Fibroblast of skin of abdomen (primary cell): ENCODE measurements around the gene HSD3B7. TPM values are rescaled to one million over a fixed set of nuclear protein-coding genes. Genes with fewer than 3 reads are reported as not detected.
"Not testable (repeated sequence)": the region's sequence is repeated elsewhere in the genome, so short reads cannot be mapped to it uniquely, and the experiment has no call there.

Experiments used
- DNase-seq: peaks from one replicate; pipeline ENCODE4 v3.0.0-alpha.2; 2013
- polyA plus RNA-seq, 2 experiments: library from polyadenylated mRNA; unstranded; fragments of 120-200 nt; gene quantifications; one replicate each; pipeline ENCODE4 v1.2.1, GENCODE V29; 2013; ENCODE audit not compliant: insufficient read length in 2 of 2

The HSD3B7 gene
- 8.7 TPM for polyA plus RNA-seq (2013, experiment 1 of 2; ENCODE audit: insufficient read length)
- 9.3 TPM for polyA plus RNA-seq (2013, experiment 2 of 2; ENCODE audit: insufficient read length)

DNA sequence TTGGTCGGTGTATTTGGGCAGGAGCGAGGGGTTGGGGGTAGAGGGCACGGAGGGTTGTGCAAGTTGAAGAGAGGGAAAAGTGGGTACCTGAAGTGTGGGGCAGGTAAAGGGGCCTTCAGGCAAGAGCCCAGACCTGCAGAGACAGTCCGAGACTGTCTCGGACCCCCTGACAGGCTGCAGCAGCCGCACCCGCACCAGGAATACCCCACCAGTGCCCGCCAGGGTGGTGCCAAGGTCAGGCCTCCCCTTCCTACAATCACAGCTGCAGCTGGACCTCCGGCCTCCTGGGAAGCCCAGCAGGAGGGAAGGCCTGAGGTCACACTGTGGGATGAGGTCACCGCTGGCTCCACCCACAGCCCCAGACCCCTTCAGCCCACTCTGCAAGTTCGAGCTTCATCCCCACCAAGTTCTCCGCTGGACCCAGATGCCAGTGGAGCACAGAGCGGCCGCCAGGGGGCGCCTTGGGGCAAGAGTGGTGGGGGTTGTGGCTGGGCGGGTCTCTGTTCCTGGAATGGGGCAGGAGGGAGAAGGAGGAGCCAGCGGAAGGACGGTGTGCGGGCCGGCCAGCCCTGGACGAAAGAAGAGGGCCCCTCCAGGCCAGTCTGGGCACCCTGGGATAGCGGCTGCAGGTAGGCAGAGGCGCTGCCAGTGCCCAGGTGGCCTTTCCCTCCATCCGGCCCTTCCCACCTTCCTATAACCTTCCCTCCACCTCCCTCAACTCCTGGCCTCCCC is at the start of gene HSD3B7:
Gene HSD3B7, plus strand, starts transcription at position 539 of the 732 bp plus-strand sequence. CDS start 452 bp downstream, outside the sequence.
- DNase-seq, result peak; percentile 76

DNA sequence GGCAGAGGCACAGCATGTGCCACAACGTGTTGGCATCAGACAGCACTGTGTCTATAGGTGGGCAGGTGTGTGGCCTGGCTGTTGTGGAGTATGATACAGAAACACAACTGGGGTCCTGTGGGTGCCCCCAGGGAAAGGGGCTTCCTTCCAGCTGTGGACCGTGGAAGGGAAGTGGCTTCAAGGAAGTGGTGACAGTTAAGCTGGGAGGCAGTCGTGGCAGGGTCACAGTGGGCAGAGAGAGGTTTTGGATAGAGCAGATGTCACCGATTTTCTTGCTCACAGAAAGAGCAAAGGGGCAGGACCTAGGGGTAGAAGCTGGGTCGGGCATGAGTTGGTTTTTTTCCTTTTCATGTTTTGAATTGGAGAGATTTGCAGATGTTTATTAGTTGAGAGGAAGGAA is 47.3 kb upstream of the HSD3B7 start:
- no peak for DNase-seq

DNA sequence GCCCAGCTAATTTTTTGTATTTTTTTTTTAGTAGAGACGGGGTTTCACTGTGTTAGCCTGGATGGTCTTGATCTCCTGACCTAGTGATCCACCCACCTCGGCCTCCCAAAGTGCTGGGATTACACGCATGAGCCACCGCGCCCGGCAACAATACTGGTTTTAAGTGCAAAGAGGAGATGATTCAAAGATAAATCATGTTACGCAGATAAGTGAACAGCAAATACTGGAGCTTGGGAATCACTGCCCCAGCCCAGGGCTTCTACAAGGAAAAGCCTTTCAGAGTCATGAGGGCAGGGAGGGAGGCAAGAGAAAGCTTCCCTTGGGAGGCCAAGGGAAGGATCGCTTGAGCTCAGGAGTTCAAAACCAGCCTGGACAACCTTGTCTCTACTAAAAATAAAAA is 45.4 kb upstream of the HSD3B7 start:
- DNase-seq, result not testable (repeated sequence)

DNA sequence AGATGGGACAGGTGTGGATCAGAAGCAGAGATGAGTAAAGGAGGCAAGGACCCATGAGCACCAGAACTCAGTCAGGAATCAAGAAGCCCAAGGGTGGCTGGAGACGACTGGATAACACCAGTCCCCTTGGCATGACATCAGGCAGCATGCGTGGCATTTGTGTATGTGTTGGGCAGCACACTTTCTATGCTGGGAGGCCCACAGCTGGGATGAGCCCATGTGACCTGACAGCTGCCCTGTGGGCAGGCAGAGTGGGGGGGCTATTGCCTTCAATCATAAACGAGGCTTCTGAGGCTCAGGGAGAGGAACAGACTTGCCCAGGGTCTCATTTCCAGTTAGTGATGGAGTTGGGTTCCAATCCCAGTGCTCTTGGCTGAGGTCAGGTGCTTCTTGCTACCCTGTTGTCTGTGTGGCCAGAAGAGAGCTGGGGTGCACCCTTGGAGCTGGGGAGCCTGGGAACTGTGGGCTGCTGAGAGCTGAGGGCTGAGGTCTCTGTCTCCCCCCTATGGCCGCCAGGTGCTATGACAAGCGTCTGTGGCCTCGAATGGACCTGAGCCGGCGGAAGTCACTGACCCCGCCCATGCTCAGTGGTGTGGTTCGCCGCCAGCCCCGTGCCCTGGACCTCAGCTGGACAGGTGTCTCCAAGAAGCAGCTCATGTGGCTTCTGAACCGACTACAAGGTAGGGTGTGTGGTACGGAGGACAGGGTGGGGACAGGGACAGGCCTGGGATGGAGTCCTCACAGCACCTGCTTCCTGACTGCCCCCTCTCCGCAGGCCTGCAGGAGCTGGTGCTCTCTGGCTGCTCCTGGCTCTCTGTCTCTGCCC is 43.2 kb upstream of the HSD3B7 start:
- peak; percentile 51 for DNase-seq

DNA sequence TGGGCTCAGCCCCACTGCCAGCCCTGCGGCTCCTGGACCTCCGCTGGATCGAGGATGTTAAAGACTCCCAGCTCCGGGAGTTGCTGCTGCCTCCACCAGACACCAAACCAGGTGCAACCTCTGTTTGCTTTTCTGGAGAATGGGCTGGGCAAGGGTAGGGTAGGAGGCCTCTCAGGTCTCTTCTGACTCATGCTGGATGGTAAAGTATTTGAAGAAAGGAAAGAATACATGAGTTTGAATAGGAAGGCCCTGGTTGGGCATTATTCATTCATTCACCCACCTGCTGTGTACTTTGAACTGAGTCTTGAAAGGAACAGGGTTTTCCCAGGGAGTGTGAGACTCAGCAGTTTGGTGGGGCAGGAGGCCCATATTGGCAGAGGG is 42.6 kb upstream of the HSD3B7 start:
- no peak for DNase-seq

DNA sequence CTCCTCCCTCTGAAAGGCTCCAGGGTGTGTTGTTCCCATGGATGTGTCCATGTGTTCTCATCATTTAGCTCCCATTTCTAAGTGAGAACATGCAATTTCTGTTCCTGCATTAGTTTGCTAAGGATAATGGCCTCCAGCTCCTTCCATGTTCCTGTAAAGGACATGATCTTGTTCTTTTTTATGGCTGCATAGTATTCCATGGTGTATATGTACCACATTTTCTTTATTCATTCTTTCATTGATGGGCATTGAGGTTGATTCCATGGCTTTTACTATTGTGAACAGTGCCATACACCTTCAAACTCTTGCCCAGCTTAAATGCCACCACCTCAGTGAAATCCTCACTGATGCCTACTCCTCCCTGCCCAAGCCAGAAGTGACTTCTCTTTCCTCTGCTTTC is 40.7 kb upstream of the HSD3B7 start:
- no peak for DNase-seq

DNA sequence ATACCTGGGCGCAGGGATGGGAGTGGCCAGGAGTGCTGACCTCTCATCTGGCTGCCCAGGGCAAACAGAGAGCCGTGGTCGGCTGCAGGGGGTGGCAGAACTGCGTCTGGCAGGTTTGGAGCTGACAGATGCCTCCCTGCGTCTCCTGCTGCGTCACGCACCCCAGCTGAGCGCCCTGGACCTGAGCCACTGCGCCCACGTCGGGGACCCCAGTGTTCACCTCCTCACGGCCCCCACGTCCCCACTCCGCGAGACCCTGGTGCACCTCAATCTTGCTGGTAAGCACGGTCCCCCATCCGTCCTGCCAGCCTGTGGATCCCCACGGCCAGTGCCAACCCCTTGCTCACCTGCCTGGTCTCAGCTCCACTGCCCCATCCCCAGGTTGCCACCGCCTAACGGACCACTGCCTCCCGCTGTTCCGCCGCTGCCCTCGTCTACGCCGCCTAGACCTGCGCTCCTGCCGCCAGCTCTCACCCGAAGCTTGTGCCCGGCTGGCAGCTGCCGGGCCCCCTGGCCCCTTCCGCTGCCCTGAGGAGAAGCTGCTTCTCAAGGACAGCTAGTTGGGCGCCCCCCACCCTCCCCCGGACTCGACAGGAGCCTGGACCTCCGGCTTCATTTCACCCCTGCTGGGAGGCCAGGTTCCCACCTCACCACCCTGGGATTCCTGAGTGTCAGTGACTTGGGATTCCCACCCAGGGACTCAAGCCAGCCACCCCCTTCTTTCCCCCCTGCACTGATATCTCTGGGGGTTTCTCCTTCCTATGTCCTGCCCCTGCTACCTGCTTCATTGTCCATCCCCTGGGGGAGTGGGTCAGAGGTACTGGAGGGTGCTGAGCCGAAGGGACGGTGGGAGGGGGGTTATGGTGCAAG is 38.1 kb upstream of the HSD3B7 start:
- DNase-seq, result no peak

DNA sequence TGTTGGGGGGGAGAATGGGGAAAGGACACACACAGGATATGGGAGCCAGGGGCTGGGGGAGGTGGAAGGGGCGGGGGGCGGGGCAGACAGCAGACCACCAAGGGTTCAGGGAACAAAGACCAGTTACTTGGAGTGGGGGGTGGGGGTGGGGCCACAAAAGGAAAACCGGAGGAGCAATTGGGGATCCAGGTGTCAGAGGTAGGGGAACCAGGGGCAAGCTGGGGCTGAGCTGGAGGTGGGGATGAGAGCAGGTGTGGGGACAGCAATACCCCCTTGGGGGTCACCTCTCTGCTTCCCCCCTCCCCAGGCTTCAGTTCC is 37.5 kb upstream of the HSD3B7 start:
- no peak for DNase-seq

DNA sequence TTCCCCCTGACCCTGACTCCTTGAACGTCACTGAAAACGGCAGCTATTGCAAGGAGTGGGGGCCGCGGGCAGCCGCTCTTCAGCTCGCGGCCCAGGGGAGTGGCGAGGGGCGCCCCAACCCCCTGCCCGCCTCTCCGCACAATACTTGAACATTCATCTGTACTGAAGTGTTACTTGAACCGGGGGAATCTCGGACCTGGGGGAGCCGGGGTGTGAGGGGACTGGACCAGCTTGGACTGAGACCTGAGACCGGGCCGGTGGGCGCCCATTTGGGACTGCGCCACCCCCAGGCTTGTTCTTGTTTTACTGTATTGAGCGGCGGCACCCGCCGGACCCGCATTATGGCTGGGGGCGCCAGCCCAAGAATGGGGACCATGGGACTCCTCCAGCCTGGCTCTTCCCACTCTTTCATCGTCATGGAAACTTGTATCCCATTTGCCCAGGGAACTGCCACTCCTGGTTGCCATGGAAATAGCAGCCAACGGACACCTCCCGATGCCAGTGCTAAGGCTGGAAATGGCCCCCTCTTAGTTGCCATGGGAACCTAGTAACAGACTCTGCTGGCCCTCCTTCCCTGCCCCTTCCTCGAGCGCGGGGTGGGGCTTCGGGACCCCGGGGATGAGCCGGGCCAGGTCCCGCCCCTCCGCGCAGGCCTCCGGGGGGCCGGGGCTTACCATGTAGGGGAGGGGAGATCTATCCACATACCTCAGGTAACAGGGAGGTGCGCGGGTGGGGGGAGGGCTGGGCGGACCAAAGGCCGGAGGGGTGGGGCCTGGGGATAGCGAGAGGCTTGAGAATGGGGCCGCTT is 36.9 kb upstream of the HSD3B7 start:
- DNase-seq, result peak; percentile 96

DNA sequence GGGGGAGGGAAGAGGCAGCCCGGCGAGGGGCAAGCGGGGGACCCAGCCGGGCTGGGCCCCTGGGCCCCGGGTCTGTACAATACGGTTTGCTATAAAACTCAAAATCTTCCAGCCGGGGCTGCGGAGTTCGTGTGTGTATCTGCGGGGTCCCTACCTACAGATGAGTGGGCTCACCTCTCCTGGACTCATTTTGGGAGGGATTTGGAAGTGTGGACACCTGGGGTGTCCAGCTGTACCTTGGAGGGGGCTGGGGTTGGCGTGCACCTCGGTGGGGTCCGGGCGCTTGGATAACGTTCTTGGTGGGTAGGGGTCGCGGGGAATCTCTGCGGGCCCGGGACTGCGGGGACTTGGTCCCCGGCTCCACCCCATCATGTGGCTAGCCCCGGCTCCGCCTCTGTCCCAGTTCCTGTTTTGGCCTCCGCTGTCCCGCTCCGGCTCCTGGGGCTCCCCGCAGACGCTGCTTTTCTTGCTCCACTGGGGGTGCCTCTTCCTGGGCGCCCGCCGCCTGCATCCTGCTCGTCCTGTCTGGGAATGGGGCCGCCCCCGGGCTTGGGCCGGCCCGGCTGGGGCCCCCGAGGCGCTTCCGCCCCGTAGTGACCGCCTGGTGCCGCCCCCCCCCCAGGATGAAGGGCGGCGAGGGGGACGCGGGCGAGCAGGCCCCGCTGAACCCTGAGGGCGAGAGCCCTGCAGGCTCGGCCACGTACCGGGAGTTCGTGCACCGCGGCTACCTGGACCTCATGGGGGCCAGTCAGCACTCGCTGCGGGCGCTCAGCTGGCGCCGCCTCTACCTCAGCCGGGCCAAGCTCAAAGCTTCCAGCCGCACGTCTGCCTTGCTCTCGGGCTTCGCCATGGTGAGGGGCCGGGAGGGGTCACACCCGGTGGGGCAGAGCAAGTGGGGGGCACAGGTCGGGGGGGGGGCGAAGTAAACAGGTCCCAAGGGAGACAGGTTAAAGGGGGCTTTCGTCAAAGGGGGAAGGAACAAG is 36.0 kb upstream of the HSD3B7 start, which contains the start of gene ORAI3:
Gene ORAI3, plus strand, starts transcription at position 402 of the 983 bp plus-strand sequence. Its CDS starts 222 bp downstream, at position 624.
- peak; percentile 43 for DNase-seq

DNA sequence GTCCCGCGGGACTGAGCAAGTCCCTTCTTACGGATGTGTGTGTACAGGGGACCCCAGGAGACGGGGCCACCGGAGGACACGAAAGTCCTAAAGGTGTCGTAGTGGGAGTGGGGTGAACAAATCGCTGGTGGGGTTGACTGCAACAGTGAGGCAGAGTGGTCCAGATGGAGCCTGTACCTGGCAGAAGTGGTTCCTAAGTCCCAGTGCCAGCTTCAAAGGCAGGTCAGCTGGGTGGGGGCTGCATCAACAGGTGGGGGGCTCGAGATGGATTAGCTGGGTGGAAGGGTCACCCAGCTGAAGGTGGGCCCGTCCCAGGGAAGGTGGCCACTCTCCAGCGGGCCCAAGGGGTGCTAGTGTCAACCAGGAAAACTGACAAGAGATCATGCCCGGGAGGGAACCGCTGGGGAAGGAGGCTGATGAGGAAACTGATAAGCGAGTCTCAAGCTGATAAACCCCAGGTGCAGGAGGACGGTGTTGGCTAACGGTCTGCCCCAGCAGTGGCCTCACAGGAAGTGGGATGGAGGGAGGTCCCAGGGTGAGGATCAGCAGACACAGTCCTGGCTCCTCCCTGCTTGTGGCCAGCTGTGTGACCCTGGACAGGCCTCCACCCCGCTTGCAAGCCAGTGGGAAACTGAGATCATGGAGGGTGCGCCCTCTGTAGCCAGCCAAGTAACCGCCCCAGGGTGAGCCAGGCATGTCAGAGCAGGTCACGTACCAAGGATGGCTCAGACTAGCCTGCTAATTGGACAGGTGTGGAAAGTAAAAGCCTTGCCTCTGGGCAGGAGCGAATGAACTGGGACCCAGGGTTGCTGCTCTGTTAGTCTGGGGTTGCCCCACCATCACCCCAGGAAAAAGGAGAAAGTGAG is 35.1 kb upstream of the HSD3B7 start:
- peak; percentile 33 for DNase-seq

DNA sequence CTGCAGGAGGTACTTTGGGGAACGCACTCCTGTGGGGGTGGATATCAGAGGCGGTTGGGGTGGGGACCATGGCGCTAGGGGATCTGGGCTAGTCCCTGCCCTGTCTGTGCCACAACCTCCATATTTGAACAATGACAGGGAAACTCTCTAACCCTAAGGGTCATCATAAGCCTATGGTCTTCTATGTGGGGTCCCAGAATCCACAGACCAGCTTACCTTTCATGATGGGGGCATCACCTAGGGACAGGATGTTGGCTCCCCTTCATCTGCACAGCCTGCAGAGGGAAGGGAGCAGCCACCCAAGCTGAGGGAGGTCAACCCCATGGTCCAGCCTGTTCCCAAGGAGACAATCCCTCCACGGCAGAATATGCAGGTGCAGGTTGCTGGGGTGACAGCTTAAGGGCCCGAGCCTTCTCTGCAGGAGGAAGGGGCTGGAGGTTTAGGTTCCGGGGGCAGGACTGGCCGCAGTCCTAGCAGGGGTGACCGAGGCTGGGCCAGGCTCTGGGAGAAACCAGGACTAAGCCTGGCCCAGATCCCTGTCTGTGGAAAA is 34.4 kb upstream of the HSD3B7 start:
- DNase-seq, result no peak

DNA sequence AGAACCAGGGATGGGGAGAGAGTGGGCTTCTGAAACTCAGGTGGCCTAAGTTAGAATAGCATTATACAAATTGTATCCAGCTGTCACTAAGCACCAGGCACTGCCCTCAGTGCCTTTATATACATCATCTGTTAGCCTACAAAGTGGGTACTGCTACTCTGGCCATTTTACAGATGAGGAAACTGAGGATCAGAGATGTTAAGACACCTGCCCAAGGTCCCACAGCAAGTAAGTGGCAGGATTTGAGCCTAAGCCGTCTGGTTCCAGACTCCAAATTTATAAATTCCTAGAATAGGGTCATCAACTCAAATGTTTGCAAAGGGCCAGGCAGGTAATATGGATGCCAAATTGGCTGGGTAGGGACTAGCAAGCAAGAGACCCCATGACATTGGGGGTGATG is 33.8 kb upstream of the HSD3B7 start:
- no peak for DNase-seq

DNA sequence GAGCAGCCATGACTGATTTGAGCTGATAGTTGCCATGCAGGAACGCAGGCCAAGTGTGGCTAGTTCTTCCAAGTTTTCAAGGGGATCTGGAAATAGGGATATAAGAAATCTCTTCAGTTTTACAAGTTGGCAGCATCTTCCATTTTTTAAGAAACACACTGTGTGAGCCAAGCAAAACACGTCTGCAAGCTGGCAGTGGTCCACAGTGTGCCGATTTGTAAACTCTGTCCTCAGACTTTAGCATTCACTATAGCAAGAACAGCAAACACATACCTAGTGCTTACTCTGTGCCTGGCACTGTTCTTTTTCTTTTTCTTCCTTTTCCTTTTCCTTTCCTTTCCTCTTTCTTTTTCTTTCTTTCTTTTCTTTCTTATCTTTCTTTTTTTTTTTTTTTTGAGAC is 33.3 kb upstream of the HSD3B7 start:
- no peak for DNase-seq

DNA sequence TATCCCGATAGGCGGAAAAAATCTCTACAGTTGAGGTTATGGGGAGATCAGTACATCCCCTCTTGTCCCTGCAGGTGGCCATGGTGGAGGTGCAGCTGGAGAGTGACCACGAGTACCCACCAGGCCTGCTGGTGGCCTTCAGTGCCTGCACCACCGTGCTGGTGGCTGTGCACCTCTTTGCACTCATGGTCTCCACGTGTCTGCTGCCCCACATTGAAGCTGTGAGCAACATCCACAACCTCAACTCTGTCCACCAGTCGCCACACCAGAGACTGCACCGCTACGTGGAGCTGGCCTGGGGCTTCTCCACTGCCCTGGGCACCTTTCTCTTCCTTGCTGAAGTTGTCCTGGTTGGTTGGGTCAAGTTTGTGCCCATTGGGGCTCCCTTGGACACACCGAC is 31.9 kb upstream of the HSD3B7 start:
- DNase-seq, result no peak

DNA sequence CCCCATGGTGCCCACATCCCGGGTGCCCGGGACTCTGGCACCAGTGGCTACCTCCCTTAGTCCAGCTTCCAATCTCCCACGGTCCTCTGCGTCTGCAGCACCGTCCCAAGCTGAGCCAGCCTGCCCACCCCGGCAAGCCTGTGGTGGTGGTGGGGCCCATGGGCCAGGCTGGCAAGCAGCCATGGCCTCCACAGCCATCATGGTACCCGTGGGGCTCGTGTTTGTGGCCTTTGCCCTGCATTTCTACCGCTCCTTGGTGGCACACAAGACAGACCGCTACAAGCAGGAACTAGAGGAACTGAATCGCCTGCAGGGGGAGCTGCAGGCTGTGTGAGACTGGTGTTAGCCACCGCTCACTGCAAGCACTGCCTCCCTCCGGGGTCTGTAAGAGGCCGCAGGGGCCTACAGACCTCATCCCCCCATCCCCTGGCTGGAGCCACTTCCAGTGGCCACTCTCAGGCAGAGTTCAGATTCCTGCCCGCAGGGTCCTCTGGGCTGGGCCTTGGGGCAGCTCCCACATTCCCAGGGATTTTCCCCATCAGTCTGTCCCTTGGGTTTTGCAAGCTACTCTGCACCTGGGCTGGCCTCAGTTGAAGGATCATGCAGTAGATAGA is 31.4 kb upstream of the HSD3B7 start:
- DNase-seq, result peak; percentile 73

DNA sequence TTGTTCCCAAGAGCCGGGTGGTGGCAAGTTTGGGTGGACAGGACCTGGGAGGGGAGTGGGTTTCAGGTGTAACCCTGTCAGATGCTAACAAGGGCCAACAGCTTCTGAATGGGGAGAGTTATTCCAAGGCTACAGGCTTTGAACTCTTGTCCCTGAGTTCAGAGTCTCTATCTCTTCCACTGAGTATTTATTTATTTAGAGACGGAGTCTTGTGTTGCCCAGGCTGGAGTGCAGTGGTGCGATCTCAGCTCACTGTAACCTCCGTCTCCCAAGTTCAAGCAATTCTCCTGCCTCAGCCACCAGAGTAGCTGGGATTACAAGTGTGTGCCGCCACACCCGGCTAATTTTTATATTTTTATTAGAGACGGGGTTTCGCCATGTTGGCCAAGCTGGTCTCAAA is 30.0 kb upstream of the HSD3B7 start:
- no peak for DNase-seq

DNA sequence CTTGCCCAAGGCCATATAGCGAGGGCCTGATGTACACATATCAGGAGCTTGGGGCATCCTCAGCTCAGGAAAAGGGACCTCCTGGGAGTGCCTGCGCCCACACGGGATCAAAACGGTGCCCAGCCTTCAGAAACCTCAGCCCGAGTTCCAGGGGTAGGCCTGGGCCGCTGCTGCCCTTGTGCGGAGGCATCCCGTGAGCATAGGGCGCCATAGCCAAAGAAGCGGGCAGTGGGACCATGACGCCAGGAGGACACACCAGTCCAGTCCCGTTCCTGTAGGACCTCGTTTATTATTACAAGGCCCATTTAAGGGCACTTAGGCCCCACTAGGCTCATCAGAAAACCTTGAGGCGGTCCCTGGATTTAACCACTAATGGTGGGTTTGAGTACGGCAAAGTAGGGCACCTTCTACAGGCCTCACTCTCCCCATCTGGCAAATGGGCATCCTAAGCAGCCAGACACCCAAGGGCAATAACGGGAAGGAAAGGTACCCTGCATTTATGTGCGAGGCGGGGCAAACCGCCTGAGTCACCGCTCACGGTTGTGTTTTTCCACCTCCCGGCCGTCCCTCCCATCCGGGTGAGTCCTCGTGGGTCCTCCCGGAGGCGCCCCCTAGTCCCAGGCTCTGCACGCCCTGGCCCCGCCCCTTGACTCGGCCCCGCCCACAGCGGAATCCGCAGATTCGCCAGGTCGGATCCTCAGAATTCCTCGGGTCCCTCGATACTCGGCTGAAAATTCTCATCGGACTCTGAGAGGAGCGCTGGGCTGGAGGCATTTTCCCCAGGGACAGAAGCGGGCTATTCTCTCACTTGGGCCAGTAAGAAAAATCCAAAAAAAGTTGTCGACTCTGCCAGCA is 28.2 kb upstream of the HSD3B7 start:
- peak; percentile 89 for DNase-seq
